Measurements from ENCODE around the gene ARHGEF26. TPM values are rescaled to one million over a fixed set of nuclear protein-coding genes. Genes with fewer than 3 reads are reported as not detected.

ARHGEF26 gene
- total RNA-seq, 1 experiment from 2014 or later = 10.6 TPM

- in situ Hi-C loops (cut with HindIII; ENCODE audit: low sequenced_read_pairs) = no loop called here
- DNase-seq (ENCODE audit: low spot score) = peak; percentile 25
These were observed 8.9 kb upstream of the ARHGEF26 start for GRCh38 chr3:154112146-154112852.

- in situ Hi-C loops (cut with HindIII; ENCODE audit: low sequenced_read_pairs) = no loop called here
- DNase-seq (ENCODE audit: low spot score) = no peak
These were observed 7.6 kb upstream of the ARHGEF26 start for GRCh38 chr3:154113609-154114008.

GRCh38 chr3:154115332-154115731, 5.9 kb upstream of the ARHGEF26 start:
- no peak for DNase-seq (ENCODE audit: low spot score)
- in situ Hi-C loops (cut with HindIII; ENCODE audit: low sequenced_read_pairs) = no loop called here

- DNase-seq (ENCODE audit: low spot score) = no peak
- in situ Hi-C loops (cut with HindIII; ENCODE audit: low sequenced_read_pairs) = no loop called here
These were observed 1.2 kb upstream of the ARHGEF26 start for GRCh38 chr3:154119951-154120350.

GRCh38 chr3:154121701-154122551, 736 bp downstream of the ARHGEF26 start:
- no peak for DNase-seq (ENCODE audit: low spot score)
- in situ Hi-C loops (cut with HindIII; ENCODE audit: low sequenced_read_pairs) = no loop called here

GRCh38 chr3:154122552-154122911, 1.3 kb downstream of the ARHGEF26 start:
- in situ Hi-C loops (cut with HindIII; ENCODE audit: low sequenced_read_pairs) = no loop called here
- no peak for DNase-seq (ENCODE audit: low spot score)

- DNase-seq (ENCODE audit: low spot score) = no peak
- in situ Hi-C loops (cut with HindIII; ENCODE audit: low sequenced_read_pairs) = no loop called here
These were observed 1.8 kb downstream of the ARHGEF26 start for GRCh38 chr3:154122912-154123559.

- no peak for DNase-seq (ENCODE audit: low spot score)
- in situ Hi-C loops (cut with HindIII; ENCODE audit: low sequenced_read_pairs) = no loop called here
These were observed 2.7 kb downstream of the ARHGEF26 start for GRCh38 chr3:154123906-154124305.

- in situ Hi-C loops (cut with HindIII; ENCODE audit: low sequenced_read_pairs) = no loop called here
- DNase-seq (ENCODE audit: low spot score) = no peak
These were observed 4.3 kb downstream of the ARHGEF26 start for GRCh38 chr3:154125378-154126030.

- in situ Hi-C loops (cut with HindIII; ENCODE audit: low sequenced_read_pairs) = no loop called here
These were observed 5.5 kb downstream of the ARHGEF26 start for GRCh38 chr3:154126651-154127050.

GRCh38 chr3:154129625-154130024, 8.4 kb downstream of the ARHGEF26 start:
- in situ Hi-C loops (cut with HindIII; ENCODE audit: low sequenced_read_pairs) = no loop called here
- DNase-seq (ENCODE audit: low spot score) = no peak

More at GRCh38 chr3:154126651-154127050, 5.5 kb downstream of the ARHGEF26 start:
- DNase-seq (ENCODE audit: low spot score) = no peak

GRCh38 chr3:154130540-154130939, 9.3 kb downstream of the ARHGEF26 start:
- in situ Hi-C loops (cut with HindIII; ENCODE audit: low sequenced_read_pairs) = no loop called here

GRCh38 chr3:154131830-154132229, 10.6 kb downstream of the ARHGEF26 start:
- no peak for DNase-seq (ENCODE audit: low spot score)
- in situ Hi-C loops (cut with HindIII; ENCODE audit: low sequenced_read_pairs) = no loop called here

More at GRCh38 chr3:154130540-154130939, 9.3 kb downstream of the ARHGEF26 start:
- DNase-seq (ENCODE audit: low spot score) = no peak

- no peak for DNase-seq (ENCODE audit: low spot score)
- in situ Hi-C loops (cut with HindIII; ENCODE audit: low sequenced_read_pairs) = no loop called here
These were observed 11.7 kb downstream of the ARHGEF26 start for GRCh38 chr3:154132777-154133375.

- DNase-seq (ENCODE audit: low spot score) = no peak
- in situ Hi-C loops (cut with HindIII; ENCODE audit: low sequenced_read_pairs) = no loop called here
These were observed 14.5 kb downstream of the ARHGEF26 start for GRCh38 chr3:154135511-154136173.

GRCh38 chr3:154137036-154137435, 15.8 kb downstream of the ARHGEF26 start:
- in situ Hi-C loops (cut with HindIII; ENCODE audit: low sequenced_read_pairs) = no loop called here
- no peak for DNase-seq (ENCODE audit: low spot score)

GRCh38 chr3:154139996-154140436, 18.8 kb downstream of the ARHGEF26 start:
- no peak for DNase-seq (ENCODE audit: low spot score)
- in situ Hi-C loops (cut with HindIII; ENCODE audit: low sequenced_read_pairs) = no loop called here

GRCh38 chr3:154142608-154143007, 21.4 kb downstream of the ARHGEF26 start:
- DNase-seq (ENCODE audit: low spot score) = no peak
- in situ Hi-C loops (cut with HindIII; ENCODE audit: low sequenced_read_pairs) = no loop called here

GRCh38 chr3:154143873-154144272, 22.7 kb downstream of the ARHGEF26 start:
- no peak for DNase-seq (ENCODE audit: low spot score)
- in situ Hi-C loops (cut with HindIII; ENCODE audit: low sequenced_read_pairs) = no loop called here
